ENCODE data around the gene FRK. TPM values are rescaled to one million over a fixed set of nuclear protein-coding genes. Genes with fewer than 3 reads are reported as not detected.

The FRK gene
- total RNA-seq, 2 experiments from 2014 or later, result 0.13 to 0.46 TPM

DNA sequence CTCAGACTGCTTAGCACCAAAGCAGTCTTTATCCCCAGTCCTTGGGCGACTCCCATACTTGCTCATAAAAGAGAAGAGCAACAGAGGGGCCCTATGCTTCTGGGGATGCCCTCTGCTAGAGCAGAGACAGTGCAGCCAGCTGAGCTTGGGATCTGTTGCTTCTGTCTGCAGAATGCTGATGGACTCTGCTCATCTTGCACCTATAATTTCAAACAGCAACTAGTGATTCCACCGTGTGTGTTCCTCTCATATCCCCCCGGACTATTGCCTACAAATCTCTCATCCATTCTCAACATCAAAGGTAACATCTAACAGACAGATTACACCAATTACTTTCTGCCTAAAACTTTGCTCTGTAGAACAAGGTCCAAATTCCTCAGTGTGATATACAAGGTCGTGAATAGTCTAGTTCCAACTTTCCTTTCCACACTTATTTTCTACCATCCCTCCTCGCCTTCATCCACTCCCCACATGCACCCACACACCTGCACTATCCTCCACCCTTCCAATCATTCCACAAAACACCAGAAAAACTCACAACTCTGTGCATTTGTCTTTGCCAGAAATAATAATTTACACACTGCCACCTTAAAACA, 62.6 kb downstream of the FRK start:
- no peaks in the 10 kb centered on the region for H3K4me1 ChIP-seq (ENCODE audit: insufficient read depth, low read length, poor library complexity, severe bottlenecking)
- no peak for TF ChIP-seq EZH2phosphoT487 (IDR thresholded peaks at IDR 0.05; ENCODE audit: borderline replicate concordance, low read depth, low read length)
- TF ChIP-seq, protein P1, sequence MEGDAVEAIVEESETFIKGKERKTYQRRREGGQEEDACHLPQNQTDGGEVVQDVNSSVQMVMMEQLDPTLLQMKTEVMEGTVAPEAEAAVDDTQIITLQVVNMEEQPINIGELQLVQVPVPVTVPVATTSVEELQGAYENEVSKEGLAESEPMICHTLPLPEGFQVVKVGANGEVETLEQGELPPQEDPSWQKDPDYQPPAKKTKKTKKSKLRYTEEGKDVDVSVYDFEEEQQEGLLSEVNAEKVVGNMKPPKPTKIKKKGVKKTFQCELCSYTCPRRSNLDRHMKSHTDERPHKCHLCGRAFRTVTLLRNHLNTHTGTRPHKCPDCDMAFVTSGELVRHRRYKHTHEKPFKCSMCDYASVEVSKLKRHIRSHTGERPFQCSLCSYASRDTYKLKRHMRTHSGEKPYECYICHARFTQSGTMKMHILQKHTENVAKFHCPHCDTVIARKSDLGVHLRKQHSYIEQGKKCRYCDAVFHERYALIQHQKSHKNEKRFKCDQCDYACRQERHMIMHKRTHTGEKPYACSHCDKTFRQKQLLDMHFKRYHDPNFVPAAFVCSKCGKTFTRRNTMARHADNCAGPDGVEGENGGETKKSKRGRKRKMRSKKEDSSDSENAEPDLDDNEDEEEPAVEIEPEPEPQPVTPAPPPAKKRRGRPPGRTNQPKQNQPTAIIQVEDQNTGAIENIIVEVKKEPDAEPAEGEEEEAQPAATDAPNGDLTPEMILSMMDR (conservative IDR thresholded peaks at IDR 0.05; ENCODE audit: low read length), result no peak
- no peak overlapping the region for H2AFZ ChIP-seq (ENCODE audit: low read length)
- no peak for DNase-seq (ENCODE audit: low spot score)
- no peaks in the 10 kb centered on the region for H3K9me2 ChIP-seq (ENCODE audit: insufficient read depth, low read length)
- no peaks in the 10 kb centered on the region for H3K79me2 ChIP-seq (ENCODE audit: insufficient read depth, low read depth, low read length)
- intact Hi-C loops (cut with micrococcal nuclease; ENCODE audit: unreplicated experiment), result no loop called here
- no peak overlapping the region for H3K4me3 ChIP-seq (ENCODE audit: low read depth, low read length, poor library complexity, severe bottlenecking)
- no peaks in the 10 kb centered on the region for H3K36me3 ChIP-seq (ENCODE audit: insufficient read depth, low read length)
- no peaks in the 10 kb centered on the region for H4K20me1 ChIP-seq (ENCODE audit: insufficient read depth, low read length)
- CTCF ChIA-PET (ENCODE audit: unreplicated experiment), result no interaction called here
- POLR2A ChIA-PET, result no interaction called here
- no peaks in the 10 kb centered on the region for H3K9me3 ChIP-seq (ENCODE audit: low read length)
- H3K27ac ChIP-seq (ENCODE audit: low read depth, low read length, poor library complexity, severe bottlenecking), result no peak overlapping the region
- BruUV-seq (replicated peaks), result no TSS peak
- H3K4me2 ChIP-seq (ENCODE audit: low read length), result no peak overlapping the region

- ChIA-PET POLR2A (interaction anchor here (0.5 kb wide), 1 partner anchor 28 kb away, joined by 3 read pairs; no protein-coding TSS in a partner anchor), CTCF (ENCODE audit: unreplicated experiment) (no interaction called here)
- H4K20me1 ChIP-seq (ENCODE audit: insufficient read depth, low read length), result no peaks in the 10 kb centered on the region
- no peak overlapping the region for H3K4me2 ChIP-seq (ENCODE audit: low read length)
- H2AFZ ChIP-seq (ENCODE audit: low read length), result no peak overlapping the region
- intact Hi-C loops (cut with micrococcal nuclease; ENCODE audit: unreplicated experiment), result no loop called here
- TF ChIP-seq, protein P1 (conservative IDR thresholded peaks at IDR 0.05; ENCODE audit: low read length), result no peak
- TF ChIP-seq EZH2phosphoT487 (IDR thresholded peaks at IDR 0.05; ENCODE audit: borderline replicate concordance, low read depth, low read length), result no peak
- no peaks in the 10 kb centered on the region for H3K79me2 ChIP-seq (ENCODE audit: insufficient read depth, low read depth, low read length)
- BruUV-seq (replicated peaks), result no TSS peak
- H3K27ac ChIP-seq (ENCODE audit: low read depth, low read length, poor library complexity, severe bottlenecking), result no peak overlapping the region
- no peaks in the 10 kb centered on the region for H3K4me1 ChIP-seq (ENCODE audit: insufficient read depth, low read length, poor library complexity, severe bottlenecking)
- H3K36me3 ChIP-seq (ENCODE audit: insufficient read depth, low read length), result no peaks in the 10 kb centered on the region
- no peak for DNase-seq (ENCODE audit: low spot score)
- no peaks in the 10 kb centered on the region for H3K9me3 ChIP-seq (ENCODE audit: low read length)
- H3K9me2 ChIP-seq (ENCODE audit: insufficient read depth, low read length), result no peaks in the 10 kb centered on the region; the same call in 1 of the 2 replicates
- no peak overlapping the region for H3K4me3 ChIP-seq (ENCODE audit: low read depth, low read length, poor library complexity, severe bottlenecking)
Observed at GRCh38 chr6:115986026-115986425, 74.7 kb downstream of the FRK start.

DNA sequence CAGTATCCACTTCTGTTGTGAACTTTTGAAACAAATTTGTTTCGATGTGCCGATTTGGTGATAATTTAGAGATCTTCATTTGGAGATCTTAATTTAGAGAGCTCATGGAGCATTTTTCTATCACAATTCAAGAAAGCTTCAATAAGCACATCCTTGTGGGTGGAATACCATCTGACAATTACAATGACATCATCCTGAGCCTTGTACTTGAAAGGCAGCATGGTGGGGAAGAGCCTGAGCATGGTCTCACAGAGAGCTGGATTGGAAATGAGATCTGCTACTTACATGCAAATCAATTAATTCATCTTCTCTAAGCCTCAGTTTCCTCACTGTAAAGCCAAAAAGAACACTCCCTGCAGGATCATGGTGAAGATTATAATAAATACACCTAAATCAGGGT, 75.9 kb downstream of the FRK start:
- Histone ChIP-seq H3K36me3 (ENCODE audit: insufficient read depth, low read length) (no peaks in the 10 kb centered on the region), H4K20me1 (ENCODE audit: insufficient read depth, low read length) (no peaks in the 10 kb centered on the region), H3K9me2 (ENCODE audit: insufficient read depth, low read length) (no peaks in the 10 kb centered on the region; the same call in 1 of the 2 replicates), H3K79me2 (ENCODE audit: insufficient read depth, low read depth, low read length) (no peaks in the 10 kb centered on the region), H3K9me3 (ENCODE audit: low read length) (no peaks in the 10 kb centered on the region), H3K4me1 (ENCODE audit: insufficient read depth, low read length, poor library complexity, severe bottlenecking) (no peaks in the 10 kb centered on the region), H3K4me3 (ENCODE audit: low read depth, low read length, poor library complexity, severe bottlenecking) (no peak overlapping the region), H2AFZ (ENCODE audit: low read length) (no peak overlapping the region), H3K4me2 (ENCODE audit: low read length) (no peak overlapping the region), H3K27ac (ENCODE audit: low read depth, low read length, poor library complexity, severe bottlenecking) (no peak overlapping the region)
- DNase-seq (ENCODE audit: low spot score), result no peak
- POLR2A ChIA-PET, result interaction anchor here (0.8 kb wide), 1 partner anchor 64 kb away, joined by 3 read pairs; no protein-coding TSS in a partner anchor
- no TSS peak for BruUV-seq (replicated peaks)
- TF ChIP-seq, protein P1 (conservative IDR thresholded peaks at IDR 0.05; ENCODE audit: low read length), result no peak
- TF ChIP-seq EZH2phosphoT487 (IDR thresholded peaks at IDR 0.05; ENCODE audit: borderline replicate concordance, low read depth, low read length), result no peak
- CTCF ChIA-PET (ENCODE audit: unreplicated experiment), result no interaction called here
- intact Hi-C loops (cut with micrococcal nuclease; ENCODE audit: unreplicated experiment), result no loop called here

Measured in OCI-LY7 (cell line).